SK-N-SH (cell line): ENCODE results near the gene TMEM88. TPM values are rescaled to one million over a fixed set of nuclear protein-coding genes. Genes with fewer than 3 reads are reported as not detected.

Source experiments
- CTCF ChIA-PET: fragments of 300-600, 350-600 bp; formaldehyde crosslinking; extraction: SDS; loops from one replicate; lab custom pipeline; 2021; lab: Yijun Ruan, JAX
- POLR2A ChIA-PET: fragments of 350-600 bp; sonication (Branson Sonifier 250); formaldehyde crosslinking; extraction: SDS; loops from one replicate; lab custom pipeline; 2020; ENCODE audit warnings: antibody characterized with exemption, inconsistent platforms; lab: Yijun Ruan, JAX
- DNase-seq: peaks from one replicate; pipeline ENCODE4 v3.0.0; 2012
- H2AFZ ChIP-seq: fragments of 200-600 bp; sonication (generic); 2 replicates; pipeline ENCODE4 v1.8.1; 2016; ENCODE audit warnings: antibody characterized with exemption, mild to moderate bottlenecking, low read depth
- H3F3A ChIP-seq: fragments of 200-600 bp; sonication (generic); replicated peaks from 2 replicates; pipeline ENCODE3; 2016; ENCODE audit warnings: antibody characterized with exemption, mild to moderate bottlenecking; ENCODE audit not compliant: insufficient read depth
- H3K27ac ChIP-seq, 2 experiments: fragments of 200-500 bp in 1 of 2; fragments of 200-600 bp in 1 of 2; sonication (Bioruptor generic) in 1 of 2; sonication (generic), shearing (Covaris generic) in 1 of 2; 2 replicates each; pipeline versions ENCODE4 v1.5.1 to v1.6.1; 2014 to 2016; ENCODE audit warnings: low read depth in 2 of 2, inconsistent platforms in 1 of 2, low read length in 1 of 2, mild to moderate bottlenecking in 1 of 2, mixed read lengths in 1 of 2
- H3K27me3 ChIP-seq: fragments of 200-600 bp; sonication (generic), shearing (Covaris generic); 2 replicates; pipeline ENCODE4 v1.6.1; 2016; ENCODE audit warnings: mixed run types; ENCODE audit not compliant: insufficient read depth
- H3K36me3 ChIP-seq, 2 experiments: fragments of 200-500 bp in 1 of 2; fragments of 200-600 bp in 1 of 2; sonication (Bioruptor generic) in 1 of 2; sonication (generic) in 1 of 2; replicated peaks in 1 of 2; 2 replicates each; pipeline versions ENCODE3 to v1.5.1; 2014 to 2016; ENCODE audit warnings: low read length in 1 of 2, mild to moderate bottlenecking in 1 of 2; ENCODE audit not compliant: insufficient read depth in 2 of 2, control insufficient read depth in 1 of 2
- H3K4me1 ChIP-seq, 2 experiments: fragments of 200-500 bp in 1 of 2; fragments of 200-600 bp in 1 of 2; sonication (Bioruptor generic) in 1 of 2; sonication (generic), shearing (Covaris generic) in 1 of 2; 2 replicates each; pipeline versions ENCODE4 v1.5.1 to v1.6.1; 2014 to 2016; ENCODE audit warnings: low read depth in 1 of 2, low read length in 1 of 2, mixed run types in 1 of 2; ENCODE audit not compliant: insufficient read depth in 2 of 2, control insufficient read depth in 1 of 2
- H3K4me2 ChIP-seq: fragments of 200-600 bp; sonication (generic), shearing (Covaris generic); 2 replicates; pipeline ENCODE4 v1.6.1; 2017; ENCODE audit warnings: mixed run types
- H3K4me3 ChIP-seq, 2 experiments: fragments of 200-500 bp in 1 of 2; fragments of 200-600 bp in 1 of 2; sonication (Bioruptor generic) in 1 of 2; sonication (generic), shearing (Covaris generic) in 1 of 2; 2 replicates each; pipeline versions ENCODE4 v1.5.1 to v1.8.1; 2014 to 2016; ENCODE audit warnings: low read depth in 2 of 2, inconsistent platforms in 1 of 2, low read length in 1 of 2, mild to moderate bottlenecking in 1 of 2, mixed read lengths in 1 of 2, moderate library complexity in 1 of 2
- H3K79me2 ChIP-seq: fragments of 200-600 bp; sonication (generic); 2 replicates; pipeline ENCODE4 v1.8.1; 2017; ENCODE audit warnings: mild to moderate bottlenecking; ENCODE audit not compliant: insufficient read depth
- H3K9ac ChIP-seq: fragments of 200-600 bp; sonication (generic); 2 replicates; pipeline ENCODE4 v1.6.1; 2017; ENCODE audit warnings: mixed run types
- H3K9me2 ChIP-seq: fragments of 200-600 bp; sonication (generic); 2 replicates; pipeline ENCODE4 v1.6.1; 2017; ENCODE audit warnings: mixed run types
- H3K9me3 ChIP-seq: fragments of 200-600 bp; sonication (generic); 2 replicates; pipeline ENCODE4 v1.6.1; 2017; ENCODE audit warnings: mixed run types, mild to moderate bottlenecking, moderate library complexity
- H4K20me1 ChIP-seq: fragments of 200-600 bp; sonication (generic); 2 replicates; pipeline ENCODE4 v1.6.1; 2017; ENCODE audit warnings: mild to moderate bottlenecking, mixed run types; ENCODE audit not compliant: insufficient read depth
- CTCF ChIP-seq: fragments of 200-600 bp; sonication (generic); IDR thresholded peaks from 2 replicates; pipeline ENCODE4 v1.6.1; 2017; ENCODE audit warnings: antibody characterized with exemption, mild to moderate bottlenecking, moderate library complexity
- EZH2phosphoT487 ChIP-seq: fragments of 200-600 bp; sonication (generic); IDR thresholded peaks from 2 replicates; pipeline ENCODE4 v1.6.1; 2017; ENCODE audit warnings: low read depth, mixed run types, mild to moderate bottlenecking, antibody characterized with exemption, moderate library complexity, borderline replicate concordance
- IRF3 ChIP-seq: fragments of 150-350 bp; IDR thresholded peaks from 2 replicates; pipeline ENCODE4 v1.6.1; 2016; ENCODE audit warnings: mild to moderate bottlenecking, low read depth, low read length
- MEF2A ChIP-seq: IDR thresholded peaks from 2 replicates; pipeline ENCODE4 v1.4.0; 2012; ENCODE audit warnings: low read depth, borderline replicate concordance
- NFIC ChIP-seq: IDR thresholded peaks from 2 replicates; pipeline ENCODE4 v1.4.0; 2012; ENCODE audit warnings: borderline replicate concordance
- RCOR1 ChIP-seq: fragments of 150-350 bp; IDR thresholded peaks from 2 replicates; pipeline ENCODE4 v1.6.1; 2017; ENCODE audit warnings: antibody characterized with exemption, low read length
- RFX5 ChIP-seq: IDR thresholded peaks from 2 replicates; pipeline ENCODE4 v1.6.1; 2012; ENCODE audit warnings: mild to moderate bottlenecking, improper control_type of control experiment, low read length
- RXRA ChIP-seq: IDR thresholded peaks from 2 replicates; pipeline ENCODE4 v1.4.0; 2012; ENCODE audit warnings: low read depth, mild to moderate bottlenecking, borderline replicate concordance
- SMC3 ChIP-seq: IDR thresholded peaks from 2 replicates; pipeline ENCODE4 v1.6.1; 2012; ENCODE audit warnings: low read depth, low read length, improper control_type of control experiment
- TEAD4 ChIP-seq: IDR thresholded peaks from 2 replicates; pipeline ENCODE4 v1.4.0; 2012; ENCODE audit warnings: mild to moderate bottlenecking, borderline replicate concordance; ENCODE audit not compliant: insufficient read depth
- USF1 ChIP-seq: IDR thresholded peaks from 2 replicates; pipeline ENCODE4 v1.4.0; 2012; ENCODE audit warnings: low read depth, borderline replicate concordance
- WGBS: methylation state at CpG from one replicate; pipeline ENCODE4 v1.1.6; 2017; ENCODE audit warnings: low lambda C conversion rate; 5-methylcytosine and 5-hydroxymethylcytosine counted together
- polyA plus RNA-seq, 3 experiments: library from polyadenylated mRNA; depleted of rRNA; stranded (reverse); fragments of >200 nt; gene quantifications; 2 replicates each; pipeline ENCODE4 v1.2.3, GENCODE V29; 2012

TMEM88 gene
- polyA plus RNA-seq, 1 of the 3 experiments (the other 2 are of a cell fraction): 1.2 TPM

GRCh38 chr17:7836596-7837407 lies 18.1 kb upstream of the TMEM88 start (continued):
- TF ChIP-seq USF1: peak; percentile 85
- 0 out of 2 replicates have a peak, but pooled peaks have one; percentile 37 for TF ChIP-seq MEF2A
- TF ChIP-seq RXRA: peak; percentile 80; the same call in 1 of the 2 replicates
- peak; percentile 90 for TF ChIP-seq RFX5
- TF ChIP-seq NFIC: peak; percentile 77
- TF ChIP-seq RCOR1: peak; percentile 84; the same call in 1 of the 2 replicates
- no peak for TF ChIP-seq IRF3
- no peak for TF ChIP-seq CTCF
- no peak for TF ChIP-seq TEAD4

GRCh38 chr17:7837408-7838088 lies 17.3 kb upstream of the TMEM88 start:
- H4K20me1 ChIP-seq: peaks cover 31% of the 10 kb centered on the region
- peak overlapping the region; percentile 99 for H3K4me2 ChIP-seq
- H2AFZ ChIP-seq: no peak overlapping the region
- H3K4me1 ChIP-seq: peaks cover 32 to 40% of the 10 kb centered on the region in 2 experiments
- WGBS: 16% methylated on average over 8 of the region's 8 CpGs
- H3K4me3 ChIP-seq: peak overlapping the region; percentile 90 to 97
- peaks cover 43% of the 10 kb centered on the region for H3F3A ChIP-seq
- H3K27ac ChIP-seq: peak overlapping the region; percentile 98 to 99
- DNase-seq: no peak
- H3K9ac ChIP-seq: peak overlapping the region; percentile 99
- H3K79me2 ChIP-seq: peaks cover 45% of the 10 kb centered on the region
- H3K9me2 ChIP-seq: no peaks in the 10 kb centered on the region
- peaks cover 5 to 14% of the 10 kb centered on the region in 2 experiments for H3K36me3 ChIP-seq
- TF ChIP-seq SMC3: no peak
- no peak for TF ChIP-seq EZH2phosphoT487
- no peaks in the 10 kb centered on the region for H3K9me3 ChIP-seq
- no peaks in the 10 kb centered on the region for H3K27me3 ChIP-seq
- CTCF ChIA-PET: interaction anchor here (1.0 to 6.5 kb wide), 14 partner anchors 12 to 301 kb away, joined by 3 to 58 read pairs (median 6); partner anchors contain the start of genes DNAH2, TP53 and WRAP53
- POLR2A ChIA-PET: interaction anchor here (0.9 to 3.1 kb wide), 7 partner anchors 8 to 150 kb away, joined by 3 to 17 read pairs (median 4); partner anchors contain the start of genes CYB5D1, DNAH2, NAA38 and TP53
